ENCODE measurements around the gene SLC25A33. TPM values are rescaled to one million over a fixed set of nuclear protein-coding genes. Genes with fewer than 3 reads are reported as not detected.

SLC25A33 gene
- total RNA-seq, 2 donors from 2014 or later: 10.9 to 16.4 TPM

DNA sequence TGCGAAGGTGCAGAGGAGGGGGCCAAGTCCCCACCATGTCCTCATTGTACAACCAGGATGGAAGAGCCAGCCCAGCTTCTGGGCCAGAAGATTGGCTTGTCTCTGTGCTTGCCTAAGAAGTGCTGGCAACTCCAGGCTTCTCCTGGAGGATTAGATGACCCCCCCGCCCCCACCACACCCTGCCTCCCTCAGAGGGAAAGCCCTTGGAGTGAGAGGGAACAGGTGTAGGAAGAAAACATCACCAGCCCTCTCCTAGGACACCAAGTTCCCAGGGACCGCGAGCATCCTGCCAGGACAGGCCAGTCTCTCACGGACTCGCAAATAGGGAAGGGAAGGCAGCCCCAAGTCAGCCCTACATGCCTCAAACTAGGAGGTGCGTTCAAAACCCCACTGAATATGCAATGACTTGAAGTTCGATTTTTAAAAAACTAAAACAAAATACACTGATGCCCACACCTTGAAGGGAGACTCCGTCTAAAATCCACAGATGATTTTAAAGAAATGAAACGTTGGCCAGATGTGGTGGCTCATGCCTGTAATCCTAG is 20.7 kb upstream of the SLC25A33 start:
- Histone ChIP-seq H3K4me1 (no peaks in the 10 kb centered on the region), H3K4me3 (no peak overlapping the region)

GRCh38 chr1:9520411-9520810 is 18.9 kb upstream of the SLC25A33 start:
- Histone ChIP-seq H3K4me1 (no peaks in the 10 kb centered on the region), H3K27ac (no peak overlapping the region), H3K36me3 (no peaks in the 10 kb centered on the region), H3K4me3 (no peak overlapping the region), H3K27me3 (no peaks in the 10 kb centered on the region), H3K9me3 (no peaks in the 10 kb centered on the region)
- no peak for DNase-seq (ENCODE audit: low spot score)
- no peak for TF ChIP-seq CTCF (IDR thresholded peaks at IDR 0.05)

More for the DNA sequence above, 20.7 kb upstream of the SLC25A33 start:
- TF ChIP-seq CTCF (IDR thresholded peaks at IDR 0.05): no peak
- H3K9me3 ChIP-seq: no peaks in the 10 kb centered on the region
- no peak for DNase-seq (ENCODE audit: low spot score)
- H3K36me3 ChIP-seq: no peaks in the 10 kb centered on the region
- H3K27me3 ChIP-seq: no peaks in the 10 kb centered on the region
- no peak overlapping the region for H3K27ac ChIP-seq

DNA sequence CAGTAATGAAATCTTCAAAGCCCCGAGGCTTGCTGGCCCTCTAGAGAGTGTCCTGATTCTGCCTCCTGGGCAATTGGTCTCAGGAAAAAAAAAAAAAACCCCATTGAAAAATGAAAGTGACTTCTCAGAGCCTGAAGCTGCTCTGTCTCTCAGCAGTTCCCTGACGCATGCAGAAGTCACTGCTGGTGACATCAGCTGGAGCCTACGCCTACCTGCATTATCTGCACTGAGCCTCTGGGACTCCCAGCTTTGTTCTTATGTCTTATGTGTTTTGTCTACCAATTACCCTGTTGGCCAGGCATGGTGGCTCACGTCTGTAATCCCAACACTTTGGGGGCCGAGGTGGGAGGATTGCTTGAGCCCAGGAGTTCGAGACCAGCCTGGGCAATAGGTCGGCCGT is 10.1 kb upstream of the SLC25A33 start:
- Histone ChIP-seq H3K4me3 (no peak overlapping the region), H3K27ac (no peak overlapping the region), H3K27me3 (no peaks in the 10 kb centered on the region), H3K4me1 (no peaks in the 10 kb centered on the region), H3K9me3 (no peaks in the 10 kb centered on the region), H3K36me3 (no peaks in the 10 kb centered on the region)
- DNase-seq (ENCODE audit: low spot score): no peak
- TF ChIP-seq CTCF (IDR thresholded peaks at IDR 0.05): no peak

DNA sequence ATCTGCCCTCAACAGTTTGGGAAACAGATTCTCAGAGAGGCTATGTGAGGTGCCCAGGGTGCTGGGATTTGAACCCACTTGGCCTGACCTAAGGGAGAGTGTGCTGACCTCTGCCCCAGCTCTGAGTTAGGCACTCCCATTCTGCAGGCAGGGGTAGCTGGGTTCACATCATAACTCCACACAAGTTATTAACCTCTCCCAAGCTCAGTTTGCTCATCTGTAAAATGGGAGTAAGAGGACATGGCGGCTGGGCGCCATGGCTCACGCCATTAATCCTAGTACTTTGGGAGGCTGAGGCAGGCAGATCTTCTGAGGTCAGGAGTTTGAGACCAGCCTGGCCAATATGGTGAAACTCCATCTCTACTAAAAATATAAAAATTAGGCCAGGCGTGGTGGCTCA is 8.9 kb upstream of the SLC25A33 start:
- DNase-seq (ENCODE audit: low spot score): no peak
- H3K27ac ChIP-seq: no peak overlapping the region
- no peak overlapping the region for H3K4me3 ChIP-seq
- no peak for TF ChIP-seq CTCF (IDR thresholded peaks at IDR 0.05)
- H3K4me1 ChIP-seq: no peaks in the 10 kb centered on the region
- no peaks in the 10 kb centered on the region for H3K27me3 ChIP-seq
- H3K9me3 ChIP-seq: no peaks in the 10 kb centered on the region
- H3K36me3 ChIP-seq: no peaks in the 10 kb centered on the region

GRCh38 chr1:9534953-9535352 is 4.3 kb upstream of the SLC25A33 start:
- H3K4me3 ChIP-seq: no peak overlapping the region
- DNase-seq (ENCODE audit: low spot score): no peak
- no peaks in the 10 kb centered on the region for H3K27me3 ChIP-seq
- TF ChIP-seq CTCF (IDR thresholded peaks at IDR 0.05): no peak
- no peak overlapping the region for H3K27ac ChIP-seq
- peaks cover 0 to 1% of the 10 kb centered on the region in 2 donors for H3K4me1 ChIP-seq
- no peaks in the 10 kb centered on the region for H3K9me3 ChIP-seq
- no peaks in the 10 kb centered on the region for H3K36me3 ChIP-seq

- no peak overlapping the region for H3K27ac ChIP-seq
- H3K36me3 ChIP-seq: no peaks in the 10 kb centered on the region
- H3K27me3 ChIP-seq: no peaks in the 10 kb centered on the region
- TF ChIP-seq CTCF (IDR thresholded peaks at IDR 0.05): no peak
- H3K9me3 ChIP-seq: no peaks in the 10 kb centered on the region
- DNase-seq (ENCODE audit: low spot score): no peak
- peaks cover 0 to 9% of the 10 kb centered on the region in 2 donors for H3K4me1 ChIP-seq
- H3K4me3 ChIP-seq: no peak overlapping the region
Measured at GRCh38 chr1:9536301-9536700, 3.0 kb upstream of the SLC25A33 start.

Measured in right atrium auricular region (tissue), 2 donors.